Tibial nerve (tissue), 3 donors: ENCODE results near the gene SLC2A4RG.

Experiments used
- POLR2A ChIP-seq, 2 donors: fragments of 450-650 bp; IDR thresholded peaks; one replicate each; pipeline ENCODE4 v1.6.1; 2017; ENCODE audit warnings: antibody characterized with exemption in 2 of 2, mild to moderate bottlenecking in 2 of 2, moderate library complexity in 2 of 2
- TF ChIP-seq, protein P1 (sequence below), 5 experiments: fragments of 200-600 bp in 3 of 5; fragments of 450-650 bp in 2 of 5; sonication (generic) in 3 of 5; IDR thresholded peaks; one replicate each; pipeline ENCODE4 v1.5.1; 2016 to 2019; ENCODE audit warnings: antibody characterized with exemption in 5 of 5, mild to moderate bottlenecking in 3 of 5, moderate library complexity in 2 of 5

DNA sequence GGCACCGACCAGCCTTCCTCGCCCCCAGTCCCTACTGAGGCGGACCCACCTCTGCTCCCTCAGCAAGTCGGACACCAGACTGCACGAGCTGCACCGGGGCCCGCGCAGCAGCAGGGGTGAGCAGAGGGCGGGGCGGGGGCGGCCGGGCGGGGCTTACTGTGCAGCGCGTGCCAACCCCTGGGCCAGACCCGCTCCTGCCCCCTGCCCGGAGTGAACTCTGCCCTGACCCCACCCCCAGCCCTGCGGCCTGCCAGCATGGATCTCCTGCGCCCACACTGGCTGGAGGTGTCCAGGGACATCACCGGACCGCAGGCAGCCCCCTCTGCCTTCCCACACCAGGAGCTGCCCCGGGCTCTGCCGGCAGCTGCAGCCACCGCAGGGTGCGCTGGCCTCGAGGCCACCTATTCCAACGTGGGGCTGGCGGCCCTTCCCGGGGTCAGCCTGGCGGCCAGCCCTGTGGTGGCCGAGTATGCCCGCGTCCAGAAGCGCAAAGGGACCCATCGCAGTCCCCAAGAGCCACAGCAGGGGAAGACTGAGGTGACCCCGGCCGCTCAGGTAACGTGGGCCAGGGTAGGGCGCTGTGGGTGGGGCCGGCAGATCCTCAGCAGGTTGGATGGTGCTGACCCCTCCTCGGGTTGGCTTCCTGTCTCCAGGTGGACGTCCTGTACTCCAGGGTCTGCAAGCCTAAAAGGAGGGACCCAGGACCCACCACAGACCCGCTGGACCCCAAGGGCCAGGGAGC lies 1.5 kb upstream of the SLC2A4RG start:
- TF ChIP-seq, protein P1, sequence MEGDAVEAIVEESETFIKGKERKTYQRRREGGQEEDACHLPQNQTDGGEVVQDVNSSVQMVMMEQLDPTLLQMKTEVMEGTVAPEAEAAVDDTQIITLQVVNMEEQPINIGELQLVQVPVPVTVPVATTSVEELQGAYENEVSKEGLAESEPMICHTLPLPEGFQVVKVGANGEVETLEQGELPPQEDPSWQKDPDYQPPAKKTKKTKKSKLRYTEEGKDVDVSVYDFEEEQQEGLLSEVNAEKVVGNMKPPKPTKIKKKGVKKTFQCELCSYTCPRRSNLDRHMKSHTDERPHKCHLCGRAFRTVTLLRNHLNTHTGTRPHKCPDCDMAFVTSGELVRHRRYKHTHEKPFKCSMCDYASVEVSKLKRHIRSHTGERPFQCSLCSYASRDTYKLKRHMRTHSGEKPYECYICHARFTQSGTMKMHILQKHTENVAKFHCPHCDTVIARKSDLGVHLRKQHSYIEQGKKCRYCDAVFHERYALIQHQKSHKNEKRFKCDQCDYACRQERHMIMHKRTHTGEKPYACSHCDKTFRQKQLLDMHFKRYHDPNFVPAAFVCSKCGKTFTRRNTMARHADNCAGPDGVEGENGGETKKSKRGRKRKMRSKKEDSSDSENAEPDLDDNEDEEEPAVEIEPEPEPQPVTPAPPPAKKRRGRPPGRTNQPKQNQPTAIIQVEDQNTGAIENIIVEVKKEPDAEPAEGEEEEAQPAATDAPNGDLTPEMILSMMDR (IDR thresholded peaks at IDR 0.05) = no peak
- no peak for TF ChIP-seq POLR2A (IDR thresholded peaks at IDR 0.05)
